ENCODE data around the gene DDX53. TPM values are rescaled to one million over a fixed set of nuclear protein-coding genes. Genes with fewer than 3 reads are reported as not detected.

DDX53 gene
- total RNA-seq = not detected
- polyA plus RNA-seq = not detected
- long read RNA-seq, donor 1 = 0 reads
- long read RNA-seq, donor 2 = 0 reads
- long read RNA-seq, donor 3 = 0 reads
- long read RNA-seq, donor 4 = 0 reads

DNA sequence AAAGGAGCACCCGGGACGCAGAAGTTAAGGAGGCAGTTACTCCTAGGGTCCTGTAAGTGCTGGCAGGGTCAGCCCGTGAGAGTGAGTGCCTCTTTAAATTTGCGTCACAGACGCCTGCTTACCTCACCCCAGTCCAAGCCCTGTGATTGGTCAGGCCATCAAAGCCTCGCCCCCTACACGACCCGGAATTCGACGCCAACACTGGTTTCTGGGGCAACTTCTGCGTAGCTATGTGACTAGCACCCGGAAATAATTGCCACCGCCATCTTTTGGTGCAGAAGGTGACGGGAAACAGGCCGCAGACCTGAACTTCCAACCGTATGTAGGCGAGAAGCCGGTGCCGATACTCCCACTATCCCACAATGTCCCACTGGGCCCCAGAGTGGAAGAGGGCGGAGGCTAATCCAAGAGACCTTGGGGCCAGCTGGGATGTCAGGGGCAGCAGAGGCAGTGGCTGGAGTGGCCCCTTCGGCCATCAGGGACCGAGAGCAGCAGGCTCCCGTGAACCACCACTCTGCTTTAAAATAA is at the start of gene DDX53:
DDX53 (plus strand) TSS at position 265 of the 528 bp plus-strand sequence; CDS start at position 363, 98 bp downstream.
- intact Hi-C loops (cut with DNase I) = no loop called here
- no peak within 1 kb of the TSS for H3K27ac ChIP-seq (ENCODE audit: low read length)
- ATAC-seq = no peak

DNA sequence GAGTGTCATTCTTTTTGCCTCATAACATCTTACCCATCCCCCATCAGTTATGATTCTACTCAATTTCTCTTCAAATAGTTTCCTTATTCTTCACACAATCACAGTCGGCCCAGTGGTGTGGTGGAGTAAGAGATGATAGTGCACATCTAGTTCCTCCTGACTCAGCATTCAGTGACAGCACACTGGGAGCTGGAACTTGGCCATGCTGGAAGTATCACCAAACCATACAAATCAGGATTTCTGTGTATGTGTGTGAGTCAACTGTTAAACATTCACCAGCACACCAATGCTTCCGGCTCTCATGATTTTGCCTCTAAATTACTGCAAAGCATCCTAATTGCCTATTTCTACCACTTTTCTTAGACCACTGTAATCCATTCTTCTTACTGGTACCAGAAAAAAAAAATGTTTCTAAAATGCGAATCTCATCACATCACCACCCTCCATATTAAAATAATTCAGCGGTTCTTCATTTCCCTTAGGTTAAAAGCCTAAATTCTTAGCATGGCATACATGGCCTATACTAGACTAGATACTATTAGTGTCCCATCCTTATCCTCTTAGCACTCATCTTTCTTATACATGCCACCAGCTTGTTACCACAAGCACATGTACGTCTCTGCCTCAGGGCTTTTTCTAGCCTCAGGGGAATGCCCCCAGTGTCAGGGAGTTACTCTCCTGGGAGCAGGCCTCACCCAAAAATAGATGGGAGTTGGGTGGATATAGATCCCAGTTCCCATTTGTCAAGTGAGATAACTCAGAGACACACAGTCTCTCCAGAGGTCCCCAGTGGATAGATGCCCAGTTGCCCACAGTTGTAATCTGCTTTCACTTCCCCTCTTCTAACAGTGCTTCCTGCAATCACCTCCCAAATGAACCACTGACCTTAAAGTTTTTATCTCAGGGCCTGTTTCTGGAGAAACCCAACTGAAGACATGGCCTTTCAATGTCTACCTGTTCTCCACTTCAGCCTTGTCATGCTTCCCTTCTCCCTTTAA is 49.2 kb upstream of the DDX53 start:
- intact Hi-C loops (cut with DNase I) = no loop called here

More for the DNA sequence above, at the start of gene DDX53:
- DNase-seq = peak in 1 of 3 donors; percentile 22
- Histone ChIP-seq H3K4me1 (ENCODE audit: control insufficient read depth, insufficient read depth, low read length) (no peaks in the 10 kb centered on the region), H3K27me3 (ENCODE audit: control insufficient read depth, insufficient read depth) (no peaks in the 10 kb centered on the region), H3K9me3 (ENCODE audit: control insufficient read depth, low read length) (no peaks in the 10 kb centered on the region), H3K4me3 (ENCODE audit: low read length) (no peak within 1 kb of the TSS)
- 96% methylated on average over 23 of the region's 23 CpGs for WGBS

DNA sequence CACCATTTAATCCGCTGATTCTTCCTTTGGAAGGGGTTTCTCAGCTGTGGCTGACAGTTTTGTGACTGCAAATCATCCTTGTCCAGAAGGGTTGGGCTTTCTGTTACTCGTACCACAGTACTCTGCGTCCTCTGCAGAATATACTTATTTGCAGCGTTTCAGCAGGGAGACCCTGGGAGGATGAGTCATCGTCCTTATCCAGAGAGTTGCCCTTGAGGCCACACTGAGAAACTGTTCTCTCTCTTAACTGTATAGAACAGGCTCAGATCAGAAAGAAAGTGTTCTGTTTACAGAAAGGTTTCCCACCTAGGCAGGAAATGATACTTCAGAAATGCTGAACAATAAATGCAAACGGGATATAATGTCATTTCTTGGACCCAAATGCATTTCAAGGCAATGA is 47.8 kb upstream of the DDX53 start:
- H3K27me3 ChIP-seq (ENCODE audit: control insufficient read depth, insufficient read depth) = no peaks in the 10 kb centered on the region
- intact Hi-C loops (cut with DNase I) = no loop called here
- H3K4me1 ChIP-seq (ENCODE audit: control insufficient read depth, insufficient read depth, low read length) = no peaks in the 10 kb centered on the region
- no peak overlapping the region for H3K27ac ChIP-seq (ENCODE audit: low read length)
- ATAC-seq (no peak), DNase-seq (no peak)
- WGBS = 21% methylated on average over 6 of the region's 6 CpGs
- no peak overlapping the region for H3K4me3 ChIP-seq (ENCODE audit: low read length)
- H3K9me3 ChIP-seq (ENCODE audit: control insufficient read depth, low read length) = no peaks in the 10 kb centered on the region

More for the DNA sequence above, 49.2 kb upstream of the DDX53 start:
- Histone ChIP-seq H3K9me3 (ENCODE audit: control insufficient read depth, low read length) (no peaks in the 10 kb centered on the region), H3K4me3 (ENCODE audit: low read length) (no peak overlapping the region), H3K27ac (ENCODE audit: low read length) (no peak overlapping the region), H3K4me1 (ENCODE audit: control insufficient read depth, insufficient read depth, low read length) (no peaks in the 10 kb centered on the region), H3K27me3 (ENCODE audit: control insufficient read depth, insufficient read depth) (no peaks in the 10 kb centered on the region)
- DNase-seq (no peak), ATAC-seq (no peak)
- WGBS = 62% methylated on average over 5 of the region's 5 CpGs

DNA sequence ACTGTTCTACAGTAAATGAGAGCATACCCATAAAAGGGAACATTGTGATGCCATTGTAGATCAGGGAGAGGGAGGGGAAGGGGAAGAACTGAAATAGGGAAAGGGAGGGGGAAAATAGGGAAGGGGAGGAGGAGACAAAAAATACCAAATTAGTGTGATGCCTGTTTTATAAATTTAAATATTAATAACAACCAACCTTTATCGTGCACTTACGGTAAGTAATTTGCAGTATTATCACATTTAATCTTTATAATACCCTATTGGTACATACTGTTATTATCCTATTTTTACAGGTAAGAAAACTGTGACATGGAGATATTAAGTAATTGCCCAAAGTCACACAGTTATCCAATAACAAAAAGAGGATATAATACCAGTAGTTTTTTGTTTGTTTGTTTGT is 41.5 kb upstream of the DDX53 start:
- 95% methylated on average over 2 of the region's 2 CpGs for WGBS
- Histone ChIP-seq H3K27me3 (ENCODE audit: control insufficient read depth, insufficient read depth) (no peaks in the 10 kb centered on the region), H3K9me3 (ENCODE audit: control insufficient read depth, low read length) (no peaks in the 10 kb centered on the region), H3K27ac (ENCODE audit: low read length) (no peak overlapping the region), H3K4me3 (ENCODE audit: low read length) (no peak overlapping the region), H3K4me1 (ENCODE audit: control insufficient read depth, insufficient read depth, low read length) (no peaks in the 10 kb centered on the region)
- no peak for DNase-seq
- no peak for ATAC-seq
- intact Hi-C loops (cut with DNase I) = no loop called here

DNA sequence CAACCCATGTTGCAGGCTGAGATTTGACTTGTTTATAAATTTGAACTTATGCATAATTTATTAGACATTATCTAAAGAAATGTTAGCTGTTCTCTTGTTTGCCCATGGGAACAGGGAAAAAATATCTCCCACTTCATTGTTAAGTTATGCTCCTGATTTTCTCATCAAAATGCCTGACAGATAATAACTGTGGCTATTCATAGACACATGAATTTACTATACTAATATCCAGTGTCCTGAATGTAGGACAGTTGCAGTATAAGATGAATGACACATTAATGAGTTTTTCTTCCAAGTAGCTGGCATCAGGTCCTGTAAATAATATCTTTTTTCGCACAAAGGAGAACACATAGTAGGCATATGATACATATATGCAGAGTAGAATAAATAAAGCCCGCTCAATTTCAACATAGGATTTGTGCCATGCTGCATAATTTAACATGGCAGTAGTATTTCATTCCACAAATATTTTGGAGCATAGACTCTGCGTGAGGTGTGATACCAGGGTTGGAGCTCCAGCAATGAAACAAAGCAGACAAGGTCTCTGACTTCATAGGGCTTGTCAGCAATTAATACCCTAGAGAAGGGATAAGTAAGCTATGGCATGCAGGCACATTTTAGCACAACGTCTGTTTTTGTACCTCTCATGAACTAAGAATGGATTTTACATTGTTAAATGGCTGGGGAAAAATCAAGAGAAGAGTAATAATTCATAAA is 40.4 kb upstream of the DDX53 start:
- intact Hi-C loops (cut with DNase I) = no loop called here

DNA sequence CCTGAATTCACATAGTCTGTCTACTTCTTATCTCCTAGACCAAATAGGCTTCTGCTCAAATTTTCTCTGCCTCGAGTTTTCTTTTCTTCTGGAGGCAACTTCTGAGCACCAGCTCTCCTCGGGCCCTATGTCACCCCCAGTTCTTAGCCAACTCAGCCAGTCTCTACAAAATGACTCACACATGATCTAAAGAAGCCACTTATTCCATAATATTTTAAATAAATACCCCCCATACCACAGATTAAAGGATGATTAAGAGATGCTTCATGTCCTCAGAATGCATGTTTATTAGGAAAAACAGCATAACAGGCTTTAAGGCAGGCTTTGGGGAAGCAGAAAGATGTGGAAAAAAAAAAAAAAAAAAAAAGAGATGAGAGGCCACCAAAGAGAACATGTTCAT is 36.6 kb upstream of the DDX53 start:
- Histone ChIP-seq H3K27me3 (ENCODE audit: control insufficient read depth, insufficient read depth) (no peaks in the 10 kb centered on the region), H3K9me3 (ENCODE audit: control insufficient read depth, low read length) (no peaks in the 10 kb centered on the region), H3K4me3 (ENCODE audit: low read length) (no peak overlapping the region), H3K4me1 (ENCODE audit: control insufficient read depth, insufficient read depth, low read length) (no peaks in the 10 kb centered on the region), H3K27ac (ENCODE audit: low read length) (no peak overlapping the region)
- ATAC-seq (no peak), DNase-seq (no peak)
- intact Hi-C loops (cut with DNase I) = no loop called here
- 71% methylated on average over 2 of the region's 2 CpGs for WGBS

More for the DNA sequence above, 40.4 kb upstream of the DDX53 start:
- WGBS = 36% methylated on average over 4 of the region's 4 CpGs
- no peak overlapping the region for H3K4me3 ChIP-seq (ENCODE audit: low read length)
- H3K9me3 ChIP-seq (ENCODE audit: control insufficient read depth, low read length) = no peaks in the 10 kb centered on the region
- ATAC-seq = no peak
- H3K27ac ChIP-seq (ENCODE audit: low read length) = no peak overlapping the region
- no peaks in the 10 kb centered on the region for H3K4me1 ChIP-seq (ENCODE audit: control insufficient read depth, insufficient read depth, low read length)
- no peaks in the 10 kb centered on the region for H3K27me3 ChIP-seq (ENCODE audit: control insufficient read depth, insufficient read depth)
- no peak for DNase-seq

DNA sequence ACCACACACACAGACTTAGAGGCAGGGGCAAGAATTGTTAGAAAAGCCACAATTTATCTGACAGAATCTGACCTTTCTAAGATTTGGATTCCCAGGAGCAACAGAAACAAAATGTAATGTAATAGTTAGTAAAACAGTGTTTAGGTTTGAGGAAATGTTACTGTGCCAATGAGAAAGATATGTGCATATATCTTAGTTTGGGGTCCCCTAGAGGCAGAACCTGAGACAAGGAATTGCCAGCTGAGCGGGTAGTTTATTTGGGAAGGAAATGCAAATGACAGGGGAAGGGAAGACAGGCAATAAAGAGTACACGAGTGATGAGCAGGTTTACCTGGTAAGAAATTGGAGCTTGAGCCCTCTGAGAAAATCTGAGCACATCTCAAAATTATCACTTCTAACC is 31.3 kb upstream of the DDX53 start:
- ATAC-seq = no peak
- no peaks in the 10 kb centered on the region for H3K9me3 ChIP-seq (ENCODE audit: control insufficient read depth, low read length)
- no peak overlapping the region for H3K27ac ChIP-seq (ENCODE audit: low read length)
- no peak for DNase-seq
- intact Hi-C loops (cut with DNase I) = no loop called here
- no peak overlapping the region for H3K4me3 ChIP-seq (ENCODE audit: low read length)
- 74% methylated on average over 2 of the region's 2 CpGs for WGBS
- H3K27me3 ChIP-seq (ENCODE audit: control insufficient read depth, insufficient read depth) = no peaks in the 10 kb centered on the region
- H3K4me1 ChIP-seq (ENCODE audit: control insufficient read depth, insufficient read depth, low read length) = no peaks in the 10 kb centered on the region

DNA sequence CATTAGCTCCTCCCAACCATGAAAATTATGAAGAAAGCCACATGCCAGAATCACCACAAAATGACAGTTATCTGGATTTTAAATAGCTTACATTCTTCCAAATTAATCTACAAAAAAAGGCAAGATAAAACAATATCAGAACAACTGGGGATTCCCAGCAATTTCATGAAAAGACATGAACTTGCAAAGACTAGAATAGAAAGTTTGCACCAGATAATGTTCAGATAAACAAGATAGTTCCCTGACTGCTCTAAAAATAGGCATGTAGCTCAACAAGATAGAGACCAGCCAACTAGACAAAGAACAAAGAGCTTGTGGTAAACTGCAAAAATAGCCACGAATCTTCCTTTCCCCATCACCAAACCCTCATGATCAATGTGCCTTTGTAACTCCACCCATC is 30.3 kb upstream of the DDX53 start:
- 17% methylated on average over 1 of the region's 1 CpG for WGBS
- DNase-seq (no peak), ATAC-seq (no peak)
- Histone ChIP-seq H3K27me3 (ENCODE audit: control insufficient read depth, insufficient read depth) (no peaks in the 10 kb centered on the region), H3K4me3 (ENCODE audit: low read length) (no peak overlapping the region), H3K9me3 (ENCODE audit: control insufficient read depth, low read length) (no peaks in the 10 kb centered on the region), H3K27ac (ENCODE audit: low read length) (no peak overlapping the region), H3K4me1 (ENCODE audit: control insufficient read depth, insufficient read depth, low read length) (no peaks in the 10 kb centered on the region)
- intact Hi-C loops (cut with DNase I) = no loop called here

DNA sequence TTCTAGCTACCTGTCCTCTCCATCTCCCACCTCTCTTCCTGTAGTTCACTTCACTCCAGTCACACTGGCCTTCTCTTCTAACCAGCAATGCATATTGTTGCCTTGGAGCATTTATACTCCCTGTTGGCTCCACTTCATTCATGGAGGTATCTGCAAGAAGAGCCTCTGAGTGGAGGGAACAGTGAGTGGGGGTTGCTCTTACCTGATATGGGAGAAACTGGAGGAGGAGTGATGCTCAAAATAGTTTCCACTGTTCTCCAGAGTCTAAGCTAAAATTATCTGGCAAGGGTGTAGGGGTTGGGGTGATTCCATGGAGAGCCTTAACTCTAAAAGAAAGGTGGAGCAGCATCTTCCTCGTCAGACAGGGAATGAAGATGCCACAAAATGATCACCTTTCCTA is 28.9 kb upstream of the DDX53 start:
- ATAC-seq = no peak
- no peaks in the 10 kb centered on the region for H3K9me3 ChIP-seq (ENCODE audit: control insufficient read depth, low read length)
- 87% methylated on average over 1 of the region's 1 CpG for WGBS
- no peaks in the 10 kb centered on the region for H3K27me3 ChIP-seq (ENCODE audit: control insufficient read depth, insufficient read depth)
- intact Hi-C loops (cut with DNase I) = no loop called here
- H3K4me1 ChIP-seq (ENCODE audit: control insufficient read depth, insufficient read depth, low read length) = no peaks in the 10 kb centered on the region
- H3K27ac ChIP-seq (ENCODE audit: low read length) = no peak overlapping the region
- DNase-seq = no peak
- no peak overlapping the region for H3K4me3 ChIP-seq (ENCODE audit: low read length)

DNA sequence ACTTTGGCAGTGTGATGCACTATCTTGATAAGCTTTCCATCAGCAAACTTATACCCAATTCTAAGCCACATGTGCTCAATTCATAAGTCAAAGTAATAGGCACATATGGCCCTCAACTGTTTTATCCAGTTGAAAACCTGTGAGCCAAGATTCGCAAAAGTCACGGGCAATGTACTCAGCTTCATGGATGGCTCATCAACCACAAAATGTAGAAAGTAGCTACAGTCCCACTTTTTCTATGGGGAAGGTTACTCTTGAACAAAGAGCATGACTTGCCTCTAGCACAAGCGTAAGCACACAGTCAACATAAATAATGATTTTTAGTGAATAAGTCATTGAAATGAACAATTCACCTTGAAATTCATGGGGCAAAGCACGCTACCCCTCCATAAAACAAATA is 25.1 kb upstream of the DDX53 start:
- no peaks in the 10 kb centered on the region for H3K4me1 ChIP-seq (ENCODE audit: control insufficient read depth, insufficient read depth, low read length)
- intact Hi-C loops (cut with DNase I) = no loop called here
- H3K4me3 ChIP-seq (ENCODE audit: low read length) = no peak overlapping the region
- H3K9me3 ChIP-seq (ENCODE audit: control insufficient read depth, low read length) = no peaks in the 10 kb centered on the region
- ATAC-seq (no peak), DNase-seq (no peak)
- 95% methylated on average over 4 of the region's 4 CpGs for WGBS
- no peak overlapping the region for H3K27ac ChIP-seq (ENCODE audit: low read length)
- H3K27me3 ChIP-seq (ENCODE audit: control insufficient read depth, insufficient read depth) = no peaks in the 10 kb centered on the region

DNA sequence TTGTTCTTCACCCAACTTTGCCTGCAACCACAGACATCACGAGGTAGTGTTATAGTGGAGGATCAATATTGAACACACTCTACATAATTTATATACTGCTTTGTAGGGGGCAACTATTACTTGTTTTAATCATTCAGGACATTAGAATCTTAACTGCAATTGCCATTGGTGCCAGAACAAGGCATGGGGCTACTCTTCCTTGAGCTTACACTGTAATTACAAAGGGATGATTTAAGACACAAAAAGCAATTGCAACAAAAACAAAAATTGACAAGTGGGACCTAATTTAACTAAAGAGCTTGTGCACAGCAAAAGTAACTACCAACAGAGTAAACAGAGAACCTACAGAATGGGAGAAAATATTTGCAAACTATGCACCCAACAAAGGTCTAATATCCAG is 24.0 kb upstream of the DDX53 start:
- DNase-seq = no peak
- no peaks in the 10 kb centered on the region for H3K4me1 ChIP-seq (ENCODE audit: control insufficient read depth, insufficient read depth, low read length)
- no peaks in the 10 kb centered on the region for H3K27me3 ChIP-seq (ENCODE audit: control insufficient read depth, insufficient read depth)
- no peaks in the 10 kb centered on the region for H3K9me3 ChIP-seq (ENCODE audit: control insufficient read depth, low read length)
- intact Hi-C loops (cut with DNase I) = no loop called here
- ATAC-seq = no peak
- 90% methylated on average over 1 of the region's 1 CpG for WGBS
- no peak overlapping the region for H3K27ac ChIP-seq (ENCODE audit: low read length)
- no peak overlapping the region for H3K4me3 ChIP-seq (ENCODE audit: low read length)

Data from right cardiac atrium (tissue), 5 donors.